Panc1 (cell line): Measurements from ENCODE around the gene ATF7. TPM values are rescaled to one million over a fixed set of nuclear protein-coding genes. Genes with fewer than 3 reads are reported as not detected.

ENCODE experiments used
- ATAC-seq: fragments of 200-7000 bp; cut with Tn5 transposase; 2 replicates; pipeline ENCODE4 v1.9.1; 2020; ENCODE audit warnings: mild to moderate bottlenecking, moderate library complexity
- BruUV-seq: library from RNA; stranded (reverse); fragments of 400-500 nt; replicated peaks from 2 replicates; lab custom pipeline; 2021; lab: Mats Ljungman, UMichigan
- CTCF ChIA-PET: fragments of 300-600 bp; sonication (Branson Sonifier 250); formaldehyde crosslinking; loops from one replicate; lab custom pipeline; 2022; ENCODE audit warnings: antibody characterized with exemption; lab: Charles Lee
- POLR2A ChIA-PET: fragments of 300-600 bp; sonication (Branson Sonifier 250); formaldehyde crosslinking; loops from one replicate; lab custom pipeline; 2022; ENCODE audit warnings: antibody characterized with exemption; lab: Charles Lee
- DNase-seq: peaks from one replicate; pipeline ENCODE4 v3.0.0-alpha.2; 2010; ENCODE audit warnings: low read depth, low spot score
- H3K27ac ChIP-seq: 2 replicates; pipeline ENCODE4 v1.5.1; 2011; ENCODE audit warnings: mild to moderate bottlenecking, low read length, inconsistent platforms
- H3K27me3 ChIP-seq: fragments of 200-500 bp; sonication (Bioruptor generic); 2 replicates; pipeline ENCODE4 v1.6.0; 2014; ENCODE audit warnings: low read length, inconsistent platforms; ENCODE audit not compliant: control insufficient read depth, insufficient read depth
- H3K36me3 ChIP-seq: fragments of 200-500 bp; sonication (Bioruptor generic); 2 replicates; pipeline ENCODE4 v1.5.1; 2014; ENCODE audit warnings: inconsistent platforms, mild to moderate bottlenecking, low read length, moderate library complexity; ENCODE audit not compliant: control insufficient read depth, insufficient read depth
- H3K4me1 ChIP-seq: 2 replicates; pipeline ENCODE4 v1.5.1; 2011; ENCODE audit warnings: inconsistent platforms, mild to moderate bottlenecking, low read length, moderate library complexity; ENCODE audit not compliant: control insufficient read depth, insufficient read depth
- H3K4me3 ChIP-seq, 2 experiments: 2 replicates each; pipeline ENCODE4 v1.5.1; 2011 to 2012; ENCODE audit warnings: low read depth in 2 of 2, low read length in 2 of 2, mild to moderate bottlenecking in 2 of 2, inconsistent platforms in 1 of 2, moderate library complexity in 1 of 2
- H3K9me3 ChIP-seq: fragments of 200-500 bp; sonication (Bioruptor generic); 2 replicates; pipeline ENCODE4 v1.5.1; 2014; ENCODE audit warnings: low read depth, mild to moderate bottlenecking, inconsistent platforms, low read length, moderate library complexity; ENCODE audit not compliant: control insufficient read depth, insufficient read depth
- POLR2AphosphoS5 ChIP-seq: IDR thresholded peaks from 2 replicates; pipeline ENCODE4 v1.6.1; 2012; ENCODE audit warnings: mild to moderate bottlenecking, low read depth, low read length, moderate library complexity
- REST ChIP-seq, 2 experiments: IDR thresholded peaks; 2 replicates each; pipeline ENCODE4 v1.6.1; 2011 to 2012; ENCODE audit warnings: low read depth in 2 of 2, control low read depth in 1 of 2, low read length in 1 of 2, mild to moderate bottlenecking in 1 of 2, moderate library complexity in 1 of 2; ENCODE audit not compliant: insufficient read depth in 1 of 2
- SIN3A ChIP-seq: IDR thresholded peaks from 2 replicates; pipeline ENCODE4 v1.6.1; 2012; ENCODE audit warnings: low read depth, mild to moderate bottlenecking, low read length, moderate library complexity, borderline replicate concordance; ENCODE audit not compliant: insufficient read depth
- TCF7L2 ChIP-seq: IDR thresholded peaks from 2 replicates; pipeline ENCODE4 v1.6.1; 2011; ENCODE audit warnings: mild to moderate bottlenecking, low read depth, low read length, inconsistent platforms
- in situ Hi-C: cut with HindIII; loops from 2 replicates; pipeline ENCODE4 v1.10.0; 2016; ENCODE audit warnings: low sequenced_read_pairs, low pct_unique_long_range_greater_than_20kb
- intact Hi-C: fragments of 100-400 bp; cut with micrococcal nuclease; formaldehyde crosslinking; loops from one replicate; pipeline ENCODE4 v1.10.0; 2022; ENCODE audit not compliant: unreplicated experiment
- total RNA-seq: library from RNA; stranded (reverse); gene quantifications from one replicate; pipeline ENCODE4 v1.2.1, GENCODE V29; 2021; ENCODE audit not compliant: unreplicated experiment
- TF ChIP-seq, protein P1 (sequence below): fragments of 450-650 bp; IDR thresholded peaks from 2 replicates; pipeline ENCODE4 v1.5.1; 2017; ENCODE audit warnings: mild to moderate bottlenecking

The ATF7 gene
- total RNA-seq, 1 experiment from 2014 or later = 29.5 TPM

GRCh38 chr12:53631721-53632120 lies 5.5 kb upstream of the ATF7 start:
- intact Hi-C loops = no loop called here
- no peak for DNase-seq
- no peaks in the 10 kb centered on the region for H3K9me3 ChIP-seq
- no peaks in the 10 kb centered on the region for H3K36me3 ChIP-seq
- ATAC-seq = no peak
- ChIA-PET POLR2A (no interaction called here), CTCF (no interaction called here)
- H3K4me3 ChIP-seq = no peak overlapping the region
- H3K27ac ChIP-seq = no peak overlapping the region
- in situ Hi-C loops = no loop called here
- no TSS peak for BruUV-seq
- no peaks in the 10 kb centered on the region for H3K27me3 ChIP-seq
- H3K4me1 ChIP-seq = peaks cover 6% of the 10 kb centered on the region
- TF ChIP-seq, protein P1, sequence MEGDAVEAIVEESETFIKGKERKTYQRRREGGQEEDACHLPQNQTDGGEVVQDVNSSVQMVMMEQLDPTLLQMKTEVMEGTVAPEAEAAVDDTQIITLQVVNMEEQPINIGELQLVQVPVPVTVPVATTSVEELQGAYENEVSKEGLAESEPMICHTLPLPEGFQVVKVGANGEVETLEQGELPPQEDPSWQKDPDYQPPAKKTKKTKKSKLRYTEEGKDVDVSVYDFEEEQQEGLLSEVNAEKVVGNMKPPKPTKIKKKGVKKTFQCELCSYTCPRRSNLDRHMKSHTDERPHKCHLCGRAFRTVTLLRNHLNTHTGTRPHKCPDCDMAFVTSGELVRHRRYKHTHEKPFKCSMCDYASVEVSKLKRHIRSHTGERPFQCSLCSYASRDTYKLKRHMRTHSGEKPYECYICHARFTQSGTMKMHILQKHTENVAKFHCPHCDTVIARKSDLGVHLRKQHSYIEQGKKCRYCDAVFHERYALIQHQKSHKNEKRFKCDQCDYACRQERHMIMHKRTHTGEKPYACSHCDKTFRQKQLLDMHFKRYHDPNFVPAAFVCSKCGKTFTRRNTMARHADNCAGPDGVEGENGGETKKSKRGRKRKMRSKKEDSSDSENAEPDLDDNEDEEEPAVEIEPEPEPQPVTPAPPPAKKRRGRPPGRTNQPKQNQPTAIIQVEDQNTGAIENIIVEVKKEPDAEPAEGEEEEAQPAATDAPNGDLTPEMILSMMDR = no peak
- TF ChIP-seq REST (IDR thresholded peaks at IDR 0.05; ENCODE audit: insufficient read depth in 1 of 2, low read depth in 2 of 2, low read length in 1 of 2) = no peak
- TF ChIP-seq TCF7L2 = no peak
- no peak for TF ChIP-seq SIN3A
- TF ChIP-seq POLR2AphosphoS5 = no peak

DNA sequence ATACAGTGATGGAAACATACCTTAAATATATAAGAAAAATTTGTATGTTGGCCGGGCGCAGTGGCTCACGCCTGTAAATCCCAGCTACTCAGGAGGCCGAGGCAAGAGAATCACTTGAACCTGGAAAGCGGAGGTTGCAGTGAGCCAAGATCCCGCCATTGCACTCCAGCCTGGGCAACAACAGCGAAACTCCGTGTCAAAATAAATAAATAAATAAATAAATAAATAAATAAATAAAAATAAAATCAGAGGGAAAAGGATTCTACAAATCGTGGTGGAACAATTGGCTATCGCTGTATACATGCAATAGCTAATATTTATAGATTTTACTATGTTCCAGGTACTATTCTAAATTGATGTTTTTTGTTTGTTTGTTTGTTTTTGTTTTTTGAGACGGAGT lies 1.7 kb upstream of the ATF7 start:
- H3K27me3 ChIP-seq = no peaks in the 10 kb centered on the region
- intact Hi-C loops = no loop called here
- in situ Hi-C loops = no loop called here
- ChIA-PET CTCF (no interaction called here), POLR2A (no interaction called here)
- no peak for TF ChIP-seq POLR2AphosphoS5
- TF ChIP-seq SIN3A = no peak
- no peak for TF ChIP-seq REST (IDR thresholded peaks at IDR 0.05; ENCODE audit: insufficient read depth in 1 of 2, low read depth in 2 of 2, low read length in 1 of 2)
- no peak for TF ChIP-seq TCF7L2
- TF ChIP-seq, protein P1 = no peak
- peaks cover 27% of the 10 kb centered on the region for H3K4me1 ChIP-seq
- DNase-seq (no peak), ATAC-seq (no peak)
- no peaks in the 10 kb centered on the region for H3K9me3 ChIP-seq
- peak overlapping the region; percentile 99; the same call in 1 of the 2 replicates for H3K27ac ChIP-seq
- H3K4me3 ChIP-seq = no peak overlapping the region
- BruUV-seq = no TSS peak
- peaks cover 2% of the 10 kb centered on the region; the same call in 1 of the 2 replicates for H3K36me3 ChIP-seq
